Measurements from ENCODE around the gene CIB2. TPM values are rescaled to one million over a fixed set of nuclear protein-coding genes. Genes with fewer than 3 reads are reported as not detected.

The CIB2 gene
- total RNA-seq, 1 donor from 2014 or later = 3.7 TPM

GRCh38 chr15:78092261-78093041, 38.8 kb downstream of the CIB2 start, which contains the start of gene SH2D7:
SH2D7 (plus strand) TSS chr15:78092561; CDS start chr15:78092585, 24 bp downstream.
- no peak for TF ChIP-seq CTCF (IDR thresholded peaks at IDR 0.05)
- ChIA-PET POLR2A (no interaction called here), CTCF (interaction anchor here (1.9 kb wide), 1 partner anchor 16 kb away, joined by 6 read pairs; no protein-coding TSS in a partner anchor)
- ATAC-seq (ENCODE audit: low read depth) (no peak), DNase-seq (no peak)
- Mint-ChIP-seq H3K27me3 (peaks cover 5% of the 10 kb centered on the region), H3K27ac (no peak within 1 kb of the TSS), H3K4me1 (peaks cover 15% of the 10 kb centered on the region), H3K4me3 (no peak within 1 kb of the TSS), H3K36me3 (ENCODE audit: low read depth) (no peaks in the 10 kb centered on the region), H3K9me3 (no peaks in the 10 kb centered on the region)
- intact Hi-C loops (cut with micrococcal nuclease) = no loop called here

- POLR2A ChIA-PET = no interaction called here
- H3K4me3 Mint-ChIP-seq = no peak overlapping the region
- H3K4me1 Mint-ChIP-seq = peaks cover 18% of the 10 kb centered on the region
- TF ChIP-seq CTCF (IDR thresholded peaks at IDR 0.05) = no peak
- CTCF ChIA-PET = interaction anchor here (2.2 kb wide), 1 partner anchor 18 kb away, joined by 15 read pairs; no protein-coding TSS in a partner anchor
- no peak for DNase-seq
- no peak overlapping the region for H3K27ac Mint-ChIP-seq
- no peak for ATAC-seq (ENCODE audit: low read depth)
- no peaks in the 10 kb centered on the region for H3K36me3 Mint-ChIP-seq (ENCODE audit: low read depth)
- H3K27me3 Mint-ChIP-seq = peaks cover 5% of the 10 kb centered on the region
- no peaks in the 10 kb centered on the region for H3K9me3 Mint-ChIP-seq
- intact Hi-C loops (cut with micrococcal nuclease) = no loop called here
These were observed 40.7 kb downstream of the CIB2 start for GRCh38 chr15:78090422-78091063.

- ATAC-seq (ENCODE audit: low read depth) (no peak), DNase-seq (no peak)
- Mint-ChIP-seq H3K4me3 (no peak overlapping the region), H3K27me3 (peaks cover 5% of the 10 kb centered on the region), H3K4me1 (peaks cover 18% of the 10 kb centered on the region), H3K9me3 (no peaks in the 10 kb centered on the region), H3K27ac (peak overlapping the region; percentile 79), H3K36me3 (ENCODE audit: low read depth) (no peaks in the 10 kb centered on the region)
- no peak for TF ChIP-seq CTCF (IDR thresholded peaks at IDR 0.05)
- ChIA-PET CTCF (interaction anchor here (1.2 to 2.0 kb wide), 3 partner anchors 20 to 107 kb away, joined by 4 to 9 read pairs (median 5); no protein-coding TSS in a partner anchor), POLR2A (interaction anchor here (1.3 kb wide), 1 partner anchor 95 kb away, joined by 6 read pairs; no protein-coding TSS in a partner anchor)
- intact Hi-C loops (cut with micrococcal nuclease) = loop anchor here (2.0 to 5.0 kb wide), 2 partner anchors 22 to 36 kb away; no protein-coding TSS in a partner anchor
These were observed 42.5 kb downstream of the CIB2 start for GRCh38 chr15:78088773-78089080.

GRCh38 chr15:78087951-78088772, 43.1 kb downstream of the CIB2 start:
- H3K4me1 Mint-ChIP-seq = peaks cover 18% of the 10 kb centered on the region

More at GRCh38 chr15:78087951-78088772, 43.1 kb downstream of the CIB2 start:
- H3K9me3 Mint-ChIP-seq = no peaks in the 10 kb centered on the region
- TF ChIP-seq CTCF (IDR thresholded peaks at IDR 0.05) = no peak
- ChIA-PET CTCF (interaction anchor here (1.2 to 2.0 kb wide), 3 partner anchors 20 to 108 kb away, joined by 4 to 9 read pairs (median 5); no protein-coding TSS in a partner anchor), POLR2A (interaction anchor here (1.3 kb wide), 1 partner anchor 94 kb away, joined by 6 read pairs; no protein-coding TSS in a partner anchor)
- no peaks in the 10 kb centered on the region for H3K36me3 Mint-ChIP-seq (ENCODE audit: low read depth)
- peak; percentile 95 for ATAC-seq (ENCODE audit: low read depth)
- no peak for DNase-seq
- peak overlapping the region; percentile 56 for H3K4me3 Mint-ChIP-seq
- intact Hi-C loops (cut with micrococcal nuclease) = loop anchor here (2.0 to 5.0 kb wide), 2 partner anchors 21 to 36 kb away; no protein-coding TSS in a partner anchor
- peak overlapping the region; percentile 79 for H3K27ac Mint-ChIP-seq
- H3K27me3 Mint-ChIP-seq = peaks cover 5% of the 10 kb centered on the region

Measured in activated B cell treated with CpG ODN at 0.5 μM for 24 hours (primary cell).